GM23338 (cell line): ENCODE results near the gene TMEM61.

Experiments
- CREB1 ChIP-seq: fragments of 250-450 bp; sonication (Bioruptor Pico); IDR thresholded peaks from 2 replicates; pipeline ENCODE4 v1.5.0; 2020; ENCODE audit warnings: low read depth, mild to moderate bottlenecking, moderate library complexity
- CTCF ChIP-seq, 2 experiments: fragments of 200-600 bp in 1 of 2; sonication (generic) in 1 of 2; conservative IDR thresholded peaks; 2 replicates each; pipeline versions ENCODE4 v1.5.1 to v1.6.1; 2016 to 2017; ENCODE audit warnings: antibody characterized with exemption in 2 of 2, low read depth in 2 of 2, mild to moderate bottlenecking in 2 of 2, moderate library complexity in 1 of 2
- ETS1 ChIP-seq: IDR thresholded peaks from 2 replicates; pipeline ENCODE4 v1.6.1; 2016; ENCODE audit warnings: antibody characterized with exemption
- EZH2 ChIP-seq: fragments of 200-600 bp; sonication (generic); IDR thresholded peaks from one replicate; pipeline ENCODE4 v1.8.0; 2017; ENCODE audit warnings: antibody characterized with exemption, mild to moderate bottlenecking, low read depth; ENCODE audit not compliant: unreplicated experiment
- POLR2AphosphoS5 ChIP-seq: IDR thresholded peaks from 2 replicates; pipeline ENCODE4 v1.6.1; 2016; ENCODE audit warnings: antibody characterized with exemption, low read depth
- REST ChIP-seq: IDR thresholded peaks from one replicate; pipeline ENCODE4 v1.6.1; 2018; ENCODE audit warnings: antibody characterized with exemption; ENCODE audit not compliant: unreplicated experiment
- STAT1 ChIP-seq: IDR thresholded peaks from one replicate; pipeline ENCODE4 v1.6.1; 2016; ENCODE audit warnings: antibody characterized with exemption; ENCODE audit not compliant: unreplicated experiment

- TF ChIP-seq CTCF (conservative IDR thresholded peaks at IDR 0.05; ENCODE audit: low read depth in 2 of 2) (no peak), CREB1 (no peak), EZH2 (no peak), POLR2AphosphoS5 (no peak), REST (no peak), STAT1 (no peak), ETS1 (no peak)
These were observed 2.3 kb downstream of the TMEM61 start for GRCh38 chr1:54982739-54983138.
